NCI-H146 (cell line): ENCODE measurements around the gene PRKCE.
A peak's percentile ranks its signal among the peaks of the same experiment; 100 is the strongest.
"Not testable (repeated sequence)": the region's sequence is repeated elsewhere in the genome, so short reads cannot be mapped to it uniquely, and the experiment has no call there.

Experiments used
- DNase-seq: peaks from one replicate; lab custom pipeline; 2025; lab: John Stamatoyannopoulos, UW

The PRKCE gene

GRCh38 chr2:45837812-45838341 lies 186.4 kb downstream of the PRKCE start:
- DNase-seq = no peak

GRCh38 chr2:45839508-45840251 lies 188.2 kb downstream of the PRKCE start:
- DNase-seq = no peak

GRCh38 chr2:45840481-45840880 lies 189.0 kb downstream of the PRKCE start:
- no peak for DNase-seq

- no peak for DNase-seq
These were observed 190.4 kb downstream of the PRKCE start for GRCh38 chr2:45841752-45842407.

GRCh38 chr2:45843136-45843535 lies 191.7 kb downstream of the PRKCE start:
- no peak for DNase-seq

GRCh38 chr2:45844796-45845457 lies 193.5 kb downstream of the PRKCE start:
- no peak for DNase-seq

GRCh38 chr2:45845566-45845965 lies 194.1 kb downstream of the PRKCE start:
- DNase-seq = no peak

- DNase-seq = peak; percentile 8
These were observed 198.2 kb downstream of the PRKCE start for GRCh38 chr2:45849491-45850283.

- peak; percentile 98 for DNase-seq
These were observed 199.1 kb downstream of the PRKCE start for GRCh38 chr2:45850558-45850957.

- peak; percentile 45 for DNase-seq
These were observed 199.6 kb downstream of the PRKCE start for GRCh38 chr2:45851111-45851510.

GRCh38 chr2:45851576-45852304 lies 200.3 kb downstream of the PRKCE start:
- peak; percentile 88 for DNase-seq

GRCh38 chr2:45852450-45853150 lies 201.1 kb downstream of the PRKCE start:
- peak; percentile 87 for DNase-seq

- no peak for DNase-seq
These were observed 203.9 kb downstream of the PRKCE start for GRCh38 chr2:45855374-45855773.

GRCh38 chr2:45856391-45857274 lies 205.2 kb downstream of the PRKCE start:
- DNase-seq = no peak

- DNase-seq = no peak
These were observed 205.8 kb downstream of the PRKCE start for GRCh38 chr2:45857275-45857609.

GRCh38 chr2:45857867-45858520 lies 206.5 kb downstream of the PRKCE start:
- peak; percentile 37 for DNase-seq

GRCh38 chr2:45858872-45859271 lies 207.4 kb downstream of the PRKCE start:
- not testable (repeated sequence) for DNase-seq

- DNase-seq = no peak
These were observed 208.2 kb downstream of the PRKCE start for GRCh38 chr2:45859682-45860081.
